ENCODE measurements around the gene UNC80.
A peak's percentile ranks its signal among the peaks of the same experiment; 100 is the strongest.

UNC80 gene

GRCh38 chr2:209946539-209946938, 174.9 kb downstream of the UNC80 start:
- no peak for DNase-seq
- in situ Hi-C loops (cut with HindIII; ENCODE audit: low pct_ligation_motif_present, low pct_unique_long_range_greater_than_20kb, low sequenced_read_pairs), result no loop called here

GRCh38 chr2:209956271-209956670, 184.6 kb downstream of the UNC80 start:
- no peak for DNase-seq
- in situ Hi-C loops (cut with HindIII; ENCODE audit: low pct_ligation_motif_present, low pct_unique_long_range_greater_than_20kb, low sequenced_read_pairs), result no loop called here

- no peak for DNase-seq
- in situ Hi-C loops (cut with HindIII; ENCODE audit: low pct_ligation_motif_present, low pct_unique_long_range_greater_than_20kb, low sequenced_read_pairs), result no loop called here
Measured at GRCh38 chr2:209958016-209958415, 186.4 kb downstream of the UNC80 start.

GRCh38 chr2:209960045-209960444, 188.4 kb downstream of the UNC80 start:
- in situ Hi-C loops (cut with HindIII; ENCODE audit: low pct_ligation_motif_present, low pct_unique_long_range_greater_than_20kb, low sequenced_read_pairs), result no loop called here
- no peak for DNase-seq

GRCh38 chr2:209960676-209961630, 189.3 kb downstream of the UNC80 start:
- peak; percentile 71 for DNase-seq
- in situ Hi-C loops (cut with HindIII; ENCODE audit: low pct_ligation_motif_present, low pct_unique_long_range_greater_than_20kb, low sequenced_read_pairs), result no loop called here

- in situ Hi-C loops (cut with HindIII; ENCODE audit: low pct_ligation_motif_present, low pct_unique_long_range_greater_than_20kb, low sequenced_read_pairs), result no loop called here
- no peak for DNase-seq
Measured at GRCh38 chr2:209965723-209966122, 194.1 kb downstream of the UNC80 start.

GRCh38 chr2:209969692-209970091, 198.1 kb downstream of the UNC80 start:
- in situ Hi-C loops (cut with HindIII; ENCODE audit: low pct_ligation_motif_present, low pct_unique_long_range_greater_than_20kb, low sequenced_read_pairs), result no loop called here
- no peak for DNase-seq

- in situ Hi-C loops (cut with HindIII; ENCODE audit: low pct_ligation_motif_present, low pct_unique_long_range_greater_than_20kb, low sequenced_read_pairs), result no loop called here
- DNase-seq, result no peak
Measured at GRCh38 chr2:209970271-209970670, 198.6 kb downstream of the UNC80 start.

GRCh38 chr2:209970711-209971110, 199.1 kb downstream of the UNC80 start:
- DNase-seq, result no peak
- in situ Hi-C loops (cut with HindIII; ENCODE audit: low pct_ligation_motif_present, low pct_unique_long_range_greater_than_20kb, low sequenced_read_pairs), result no loop called here

GRCh38 chr2:209973328-209973727, 201.7 kb downstream of the UNC80 start:
- in situ Hi-C loops (cut with HindIII; ENCODE audit: low pct_ligation_motif_present, low pct_unique_long_range_greater_than_20kb, low sequenced_read_pairs), result no loop called here
- DNase-seq, result no peak

- in situ Hi-C loops (cut with HindIII; ENCODE audit: low pct_ligation_motif_present, low pct_unique_long_range_greater_than_20kb, low sequenced_read_pairs), result no loop called here
- no peak for DNase-seq
Measured at GRCh38 chr2:209974576-209974975, 202.9 kb downstream of the UNC80 start.

GRCh38 chr2:209976698-209977385, 205.2 kb downstream of the UNC80 start:
- in situ Hi-C loops (cut with HindIII; ENCODE audit: low pct_ligation_motif_present, low pct_unique_long_range_greater_than_20kb, low sequenced_read_pairs), result no loop called here
- no peak for DNase-seq

GRCh38 chr2:209977386-209978239, 206.0 kb downstream of the UNC80 start:
- DNase-seq, result peak; percentile 67
- in situ Hi-C loops (cut with HindIII; ENCODE audit: low pct_ligation_motif_present, low pct_unique_long_range_greater_than_20kb, low sequenced_read_pairs), result no loop called here

GRCh38 chr2:209984291-209984690, 212.7 kb downstream of the UNC80 start:
- in situ Hi-C loops (cut with HindIII; ENCODE audit: low pct_ligation_motif_present, low pct_unique_long_range_greater_than_20kb, low sequenced_read_pairs), result no loop called here

GRCh38 chr2:209985874-209986273, 214.2 kb downstream of the UNC80 start:
- no peak for DNase-seq
- in situ Hi-C loops (cut with HindIII; ENCODE audit: low pct_ligation_motif_present, low pct_unique_long_range_greater_than_20kb, low sequenced_read_pairs), result no loop called here

More at GRCh38 chr2:209984291-209984690, 212.7 kb downstream of the UNC80 start:
- no peak for DNase-seq

- no peak for DNase-seq
- in situ Hi-C loops (cut with HindIII; ENCODE audit: low pct_ligation_motif_present, low pct_unique_long_range_greater_than_20kb, low sequenced_read_pairs), result no loop called here
Measured at GRCh38 chr2:209986415-209986814, 214.8 kb downstream of the UNC80 start.

- DNase-seq, result no peak
- in situ Hi-C loops (cut with HindIII; ENCODE audit: low pct_ligation_motif_present, low pct_unique_long_range_greater_than_20kb, low sequenced_read_pairs), result no loop called here
Measured at GRCh38 chr2:209988010-209988409, 216.4 kb downstream of the UNC80 start.

- DNase-seq, result no peak
- in situ Hi-C loops (cut with HindIII; ENCODE audit: low pct_ligation_motif_present, low pct_unique_long_range_greater_than_20kb, low sequenced_read_pairs), result no loop called here
Measured at GRCh38 chr2:209990838-209991237, 219.2 kb downstream of the UNC80 start.

- DNase-seq, result no peak
- in situ Hi-C loops (cut with HindIII; ENCODE audit: low pct_ligation_motif_present, low pct_unique_long_range_greater_than_20kb, low sequenced_read_pairs), result no loop called here
Measured at GRCh38 chr2:209993968-209994367, 222.3 kb downstream of the UNC80 start.
